GM18873 (cell line): Measurements from ENCODE around the gene AUTS2.

Source experiments
- ATAC-seq: cut with Tn5 transposase; IDR thresholded peaks from one replicate; pipeline ENCODE4 v1.9.1; 2021; ENCODE audit warnings: mild to moderate bottlenecking, moderate library complexity, moderate number of reproducible peaks; ENCODE audit not compliant: unreplicated experiment, low FRiP score

The AUTS2 gene

GRCh38 chr7:69598081-69598486, at the start of gene AUTS2:
Gene AUTS2, plus strand, starts transcription at chr7:69598475. Its CDS starts 1,179 bp downstream, at chr7:69599654.
- no peak for ATAC-seq

- no peak for ATAC-seq
Measured at GRCh38 chr7:69550991-69551390, 47.3 kb upstream of the AUTS2 start.

- no peak for ATAC-seq
Measured at GRCh38 chr7:69553190-69553589, 45.1 kb upstream of the AUTS2 start.

- no peak for ATAC-seq
Measured at GRCh38 chr7:69561266-69561960, 36.9 kb upstream of the AUTS2 start.

- ATAC-seq, result no peak
Measured at GRCh38 chr7:69564454-69565417, 33.5 kb upstream of the AUTS2 start.

GRCh38 chr7:69567800-69568199, 30.5 kb upstream of the AUTS2 start:
- ATAC-seq, result no peak

- ATAC-seq, result no peak
Measured at GRCh38 chr7:69568266-69568665, 30.0 kb upstream of the AUTS2 start.

- no peak for ATAC-seq
Measured at GRCh38 chr7:69575651-69576050, 22.6 kb upstream of the AUTS2 start.

- no peak for ATAC-seq
Measured at GRCh38 chr7:69577221-69577620, 21.1 kb upstream of the AUTS2 start.

GRCh38 chr7:69585169-69585568, 13.1 kb upstream of the AUTS2 start:
- ATAC-seq, result no peak

GRCh38 chr7:69586321-69586720, 12.0 kb upstream of the AUTS2 start:
- ATAC-seq, result no peak

- no peak for ATAC-seq
Measured at GRCh38 chr7:69588773-69589172, 9.5 kb upstream of the AUTS2 start.

- no peak for ATAC-seq
Measured at GRCh38 chr7:69591805-69592204, 6.5 kb upstream of the AUTS2 start.

GRCh38 chr7:69593511-69593910, 4.8 kb upstream of the AUTS2 start:
- ATAC-seq, result no peak

- no peak for ATAC-seq
Measured at GRCh38 chr7:69595415-69595814, 2.9 kb upstream of the AUTS2 start.

GRCh38 chr7:69596056-69596455, 2.2 kb upstream of the AUTS2 start:
- no peak for ATAC-seq

- no peak for ATAC-seq
Measured at GRCh38 chr7:69596723-69597277, 1.5 kb upstream of the AUTS2 start.

GRCh38 chr7:69597278-69598076, 798 bp upstream of the AUTS2 start:
- ATAC-seq, result no peak

- ATAC-seq, result no peak
Measured at GRCh38 chr7:69598487-69599285, 411 bp downstream of the AUTS2 start.
